ENCODE results near the gene CDK16.

Gene CDK16

DNA sequence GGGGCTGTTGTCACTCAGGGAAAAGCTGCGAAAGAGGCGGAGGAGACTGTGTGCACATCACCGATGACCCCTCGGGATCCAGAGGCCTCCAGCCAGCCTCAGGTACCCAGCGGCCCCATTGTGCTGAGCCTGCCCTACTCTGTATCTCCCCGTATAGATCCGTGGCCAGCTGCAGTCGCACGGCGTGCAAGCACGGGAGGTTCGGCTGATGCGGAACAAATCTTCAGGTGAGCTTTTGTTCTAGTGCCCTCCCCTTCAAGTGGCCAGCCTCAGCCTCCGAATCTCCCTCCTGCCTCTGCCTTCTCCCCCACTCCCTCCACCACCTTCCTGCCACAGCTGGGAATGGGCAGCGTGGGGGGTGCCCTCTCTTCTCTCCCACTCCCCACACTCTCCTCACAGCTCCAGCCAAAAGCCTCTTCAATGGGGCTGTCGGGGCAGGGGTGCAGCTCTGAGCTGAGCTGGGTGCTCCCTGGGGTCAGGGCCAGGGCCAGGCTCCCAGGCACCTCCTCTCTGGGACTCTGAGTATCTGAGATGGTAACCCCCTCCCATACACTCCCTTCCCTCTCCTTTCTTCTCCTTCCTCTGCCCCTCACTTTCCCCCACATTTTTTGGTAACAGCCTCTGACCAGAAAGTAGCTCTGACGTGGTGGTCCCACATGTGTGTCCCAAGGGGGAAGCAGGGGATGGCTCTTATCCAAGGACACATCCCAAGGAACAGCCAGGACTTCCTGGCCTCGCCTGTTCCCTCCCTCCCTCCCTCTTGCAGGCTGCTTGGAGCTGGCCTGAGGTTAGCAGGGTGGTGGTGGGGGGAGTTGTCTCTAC lies 45.3 kb upstream of the CDK16 start:
- DNase-seq (ENCODE audit: low read depth in 2 of 2): no peak
- no peak overlapping the region for H3K4me3 ChIP-seq (replicated peaks in 1 of 2; ENCODE audit: low read depth in 2 of 2, low read length in 2 of 2)
- TF ChIP-seq, protein P1, sequence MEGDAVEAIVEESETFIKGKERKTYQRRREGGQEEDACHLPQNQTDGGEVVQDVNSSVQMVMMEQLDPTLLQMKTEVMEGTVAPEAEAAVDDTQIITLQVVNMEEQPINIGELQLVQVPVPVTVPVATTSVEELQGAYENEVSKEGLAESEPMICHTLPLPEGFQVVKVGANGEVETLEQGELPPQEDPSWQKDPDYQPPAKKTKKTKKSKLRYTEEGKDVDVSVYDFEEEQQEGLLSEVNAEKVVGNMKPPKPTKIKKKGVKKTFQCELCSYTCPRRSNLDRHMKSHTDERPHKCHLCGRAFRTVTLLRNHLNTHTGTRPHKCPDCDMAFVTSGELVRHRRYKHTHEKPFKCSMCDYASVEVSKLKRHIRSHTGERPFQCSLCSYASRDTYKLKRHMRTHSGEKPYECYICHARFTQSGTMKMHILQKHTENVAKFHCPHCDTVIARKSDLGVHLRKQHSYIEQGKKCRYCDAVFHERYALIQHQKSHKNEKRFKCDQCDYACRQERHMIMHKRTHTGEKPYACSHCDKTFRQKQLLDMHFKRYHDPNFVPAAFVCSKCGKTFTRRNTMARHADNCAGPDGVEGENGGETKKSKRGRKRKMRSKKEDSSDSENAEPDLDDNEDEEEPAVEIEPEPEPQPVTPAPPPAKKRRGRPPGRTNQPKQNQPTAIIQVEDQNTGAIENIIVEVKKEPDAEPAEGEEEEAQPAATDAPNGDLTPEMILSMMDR (IDR thresholded peaks at IDR 0.05; ENCODE audit: low read depth, low read length): no peak

DNA sequence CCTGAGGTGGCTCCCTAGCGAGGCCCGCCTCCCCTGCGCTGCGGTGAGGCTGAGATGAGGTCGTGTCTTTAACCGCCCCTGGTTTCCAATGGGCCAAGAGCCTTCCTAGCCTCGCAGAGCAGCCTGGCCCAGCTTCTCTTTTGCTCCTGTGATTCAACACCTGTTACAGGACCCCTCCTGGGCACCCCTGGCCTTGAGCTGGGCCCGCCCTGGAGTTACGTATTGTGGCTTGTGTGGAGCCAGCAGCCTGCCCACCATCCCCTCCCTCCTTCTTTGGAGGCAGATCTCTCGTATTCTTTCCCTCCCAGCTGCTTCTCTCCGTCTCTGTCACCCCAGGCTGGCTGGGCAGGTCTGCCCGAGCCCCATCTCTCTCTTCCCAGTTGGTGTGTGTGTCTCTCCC lies 44.1 kb upstream of the CDK16 start:
- DNase-seq (ENCODE audit: low read depth in 2 of 2): no peak
- TF ChIP-seq, protein P1 (IDR thresholded peaks at IDR 0.05; ENCODE audit: low read depth, low read length): no peak
- H3K4me3 ChIP-seq (replicated peaks in 1 of 2; ENCODE audit: low read depth in 2 of 2, low read length in 2 of 2): no peak overlapping the region

GRCh38 chrX:47174846-47175587 lies 43.5 kb upstream of the CDK16 start:
- TF ChIP-seq, protein P1 (IDR thresholded peaks at IDR 0.05; ENCODE audit: low read depth, low read length): no peak
- H3K4me3 ChIP-seq (replicated peaks in 1 of 2; ENCODE audit: low read depth in 2 of 2, low read length in 2 of 2): no peak overlapping the region

GRCh38 chrX:47175588-47175980 lies 42.9 kb upstream of the CDK16 start:
- TF ChIP-seq, protein P1 (IDR thresholded peaks at IDR 0.05; ENCODE audit: low read depth, low read length): no peak
- H3K4me3 ChIP-seq (replicated peaks in 1 of 2; ENCODE audit: low read depth in 2 of 2, low read length in 2 of 2): no peak overlapping the region
- no peak for DNase-seq (ENCODE audit: low read depth in 2 of 2)

More at GRCh38 chrX:47174846-47175587, 43.5 kb upstream of the CDK16 start:
- DNase-seq (ENCODE audit: low read depth in 2 of 2): no peak

GRCh38 chrX:47176101-47176740 lies 42.3 kb upstream of the CDK16 start:
- no peak overlapping the region for H3K4me3 ChIP-seq (replicated peaks in 1 of 2; ENCODE audit: low read depth in 2 of 2, low read length in 2 of 2)
- TF ChIP-seq, protein P1 (IDR thresholded peaks at IDR 0.05; ENCODE audit: low read depth, low read length): no peak
- DNase-seq (ENCODE audit: low read depth in 2 of 2): no peak

GRCh38 chrX:47177079-47177478 lies 41.4 kb upstream of the CDK16 start:
- TF ChIP-seq, protein P1 (IDR thresholded peaks at IDR 0.05; ENCODE audit: low read depth, low read length): no peak
- no peak for DNase-seq (ENCODE audit: low read depth in 2 of 2)
- H3K4me3 ChIP-seq (replicated peaks in 1 of 2; ENCODE audit: low read depth in 2 of 2, low read length in 2 of 2): no peak overlapping the region
